Tibial artery (tissue), 4 donors: ENCODE data around the gene PRMT5.

ENCODE experiments used
- DNase-seq, 2 donors: peaks; one replicate each; pipeline ENCODE4 v3.0.0-alpha.2; 2019
- H3K27ac ChIP-seq, 2 donors: fragments of 200-600 bp; sonication (generic) in 1 of 2; 1 replicate in 1 of 2; 2 replicates in 1 of 2; pipeline ENCODE4 v1.5.1; 2018 to 2019; ENCODE audit warnings: mild to moderate bottlenecking in 1 of 2
- H3K27me3 ChIP-seq, 2 donors: fragments of 200-600 bp; sonication (generic) in 1 of 2; one replicate each; pipeline versions ENCODE4 v1.5.1 to v1.6.0; 2016 to 2019
- H3K36me3 ChIP-seq, 3 donors: fragments of 200-600 bp; sonication (generic) in 2 of 3; one replicate each; pipeline ENCODE4 v1.5.1; 2016 to 2019; ENCODE audit warnings: mild to moderate bottlenecking in 2 of 3
- H3K4me1 ChIP-seq, 4 donors: fragments of 200-600 bp; sonication (generic) in 2 of 4; 1 replicate in 3 of 4; 2 replicates in 1 of 4; pipeline ENCODE4 v1.5.1; 2016 to 2019
- H3K4me3 ChIP-seq, 2 donors: fragments of 200-600 bp; sonication (generic) in 1 of 2; 1 replicate in 1 of 2; 2 replicates in 1 of 2; pipeline ENCODE4 v1.5.1; 2018 to 2019; ENCODE audit warnings: mild to moderate bottlenecking in 2 of 2
- H3K9me3 ChIP-seq, 3 donors: fragments of 200-600 bp; sonication (generic) in 1 of 3; one replicate each; pipeline ENCODE4 v1.5.1; 2016 to 2019
- intact Hi-C: fragments of 100-400 bp; cut with DNase I; formaldehyde crosslinking; loops from one replicate; pipeline ENCODE4 v1.15.0; 2023; ENCODE audit warnings: low total_unique reads
- TF ChIP-seq, protein P1 (sequence below), 2 experiments: fragments of 200-600 bp in 1 of 2; fragments of 450-650 bp in 1 of 2; IDR thresholded peaks; one replicate each; pipeline ENCODE4 v1.5.1; 2017 to 2019; ENCODE audit warnings: antibody characterized with exemption in 2 of 2, mild to moderate bottlenecking in 1 of 2, moderate library complexity in 1 of 2

The PRMT5 gene

DNA sequence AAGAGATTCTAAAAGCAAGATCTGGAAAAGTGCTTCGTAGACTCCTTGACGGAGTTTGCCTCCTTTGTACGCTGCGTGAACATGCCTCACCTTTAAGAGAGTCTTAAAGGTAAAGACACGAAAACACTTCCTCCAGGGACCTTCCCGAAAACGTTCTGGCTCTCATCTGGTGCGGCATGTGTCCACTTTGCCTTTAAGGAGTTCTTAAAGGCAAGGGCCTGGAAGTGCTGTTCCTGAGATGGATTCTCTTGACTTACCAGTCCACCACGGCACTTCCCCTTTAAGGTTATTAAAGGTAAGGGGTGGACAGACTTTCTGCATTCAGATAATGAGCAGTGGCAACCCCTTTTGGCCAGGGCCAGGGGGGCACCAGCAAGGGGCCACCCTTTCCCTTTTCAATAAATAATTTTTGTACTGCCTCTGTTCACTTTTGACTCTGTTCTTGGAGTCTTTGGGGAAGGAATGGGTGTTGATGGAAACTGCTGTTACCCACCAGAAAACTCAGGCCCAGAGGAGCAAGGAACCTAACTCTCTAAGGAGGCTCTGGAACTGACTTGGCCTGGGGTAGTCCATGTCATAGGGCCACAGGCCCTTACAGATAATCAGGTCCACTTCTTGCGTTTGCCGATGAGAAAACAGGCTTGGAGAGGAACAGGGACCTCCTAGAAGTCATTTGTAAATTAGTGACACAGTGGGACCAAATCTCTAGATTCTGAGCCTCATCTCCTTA is 41.8 kb downstream of the PRMT5 start:
- TF ChIP-seq, protein P1, sequence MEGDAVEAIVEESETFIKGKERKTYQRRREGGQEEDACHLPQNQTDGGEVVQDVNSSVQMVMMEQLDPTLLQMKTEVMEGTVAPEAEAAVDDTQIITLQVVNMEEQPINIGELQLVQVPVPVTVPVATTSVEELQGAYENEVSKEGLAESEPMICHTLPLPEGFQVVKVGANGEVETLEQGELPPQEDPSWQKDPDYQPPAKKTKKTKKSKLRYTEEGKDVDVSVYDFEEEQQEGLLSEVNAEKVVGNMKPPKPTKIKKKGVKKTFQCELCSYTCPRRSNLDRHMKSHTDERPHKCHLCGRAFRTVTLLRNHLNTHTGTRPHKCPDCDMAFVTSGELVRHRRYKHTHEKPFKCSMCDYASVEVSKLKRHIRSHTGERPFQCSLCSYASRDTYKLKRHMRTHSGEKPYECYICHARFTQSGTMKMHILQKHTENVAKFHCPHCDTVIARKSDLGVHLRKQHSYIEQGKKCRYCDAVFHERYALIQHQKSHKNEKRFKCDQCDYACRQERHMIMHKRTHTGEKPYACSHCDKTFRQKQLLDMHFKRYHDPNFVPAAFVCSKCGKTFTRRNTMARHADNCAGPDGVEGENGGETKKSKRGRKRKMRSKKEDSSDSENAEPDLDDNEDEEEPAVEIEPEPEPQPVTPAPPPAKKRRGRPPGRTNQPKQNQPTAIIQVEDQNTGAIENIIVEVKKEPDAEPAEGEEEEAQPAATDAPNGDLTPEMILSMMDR (IDR thresholded peaks at IDR 0.05): no peak
- DNase-seq: peak in 1 of 2 donors; percentile 75
- intact Hi-C loops: no loop called here
- peaks cover 0 to 31% (median 15%) of the 10 kb centered on the region in 4 donors for H3K4me1 ChIP-seq
- peak overlapping the region; percentile 67 to 68 for H3K27ac ChIP-seq
- no peaks in the 10 kb centered on the region for H3K9me3 ChIP-seq
- peak overlapping the region; percentile 62 to 74 for H3K4me3 ChIP-seq
- no peaks in the 10 kb centered on the region for H3K36me3 ChIP-seq
- H3K27me3 ChIP-seq: no peaks in the 10 kb centered on the region

DNA sequence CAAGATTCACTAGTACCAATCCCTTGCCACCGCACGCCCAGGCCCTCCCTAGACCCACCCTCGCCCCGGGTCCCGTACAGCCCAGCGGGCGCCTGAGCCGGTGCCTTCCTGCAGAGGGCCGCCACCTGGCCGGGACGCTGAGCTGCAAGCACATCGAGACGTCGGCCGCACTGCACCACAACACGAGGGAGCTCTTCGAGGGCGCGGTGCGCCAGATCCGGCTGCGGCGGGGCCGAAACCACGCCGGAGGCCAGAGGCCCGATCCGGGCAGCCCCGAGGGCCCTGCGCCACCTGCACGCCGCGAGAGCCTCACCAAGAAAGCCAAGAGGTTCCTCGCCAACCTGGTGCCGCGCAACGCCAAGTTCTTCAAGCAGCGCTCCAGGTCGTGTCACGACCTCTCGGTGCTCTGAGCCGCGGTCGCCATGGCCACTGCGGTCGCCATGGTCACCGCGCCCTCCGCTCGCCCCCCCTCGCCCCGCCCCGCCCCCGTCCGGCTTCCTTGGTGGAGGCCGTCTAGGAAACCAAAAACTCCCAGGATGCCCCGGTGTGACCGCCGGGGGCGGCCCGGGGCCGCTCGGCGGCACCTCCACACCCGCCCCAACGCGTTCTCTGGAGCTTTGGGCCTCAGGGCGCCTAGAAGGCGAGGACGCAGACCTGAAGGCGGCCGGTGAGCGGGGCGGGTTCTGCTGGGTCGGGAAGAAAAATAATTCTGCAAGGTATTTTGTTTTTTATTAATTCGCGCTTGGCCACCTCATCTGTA is 42.5 kb downstream of the PRMT5 start:
- H3K27ac ChIP-seq: peak overlapping the region; percentile 67 to 68

DNA sequence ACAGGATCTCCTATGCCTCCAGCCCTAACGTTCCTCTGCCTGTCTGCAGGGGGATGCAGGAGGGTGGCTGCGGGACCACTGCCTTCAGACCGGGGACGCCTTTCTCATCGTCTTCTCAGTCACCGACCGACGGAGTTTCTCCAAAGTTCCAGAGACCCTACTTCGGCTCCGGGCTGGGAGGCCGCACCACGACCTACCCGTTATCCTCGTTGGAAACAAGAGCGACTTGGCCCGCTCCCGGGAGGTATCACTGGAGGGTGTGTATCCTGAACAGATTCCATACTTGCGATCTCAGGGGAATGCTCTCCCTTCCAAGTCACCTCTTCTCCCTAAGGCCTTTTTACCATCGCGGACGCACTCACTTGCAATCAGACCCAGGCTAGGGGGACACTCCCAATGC is 43.2 kb downstream of the PRMT5 start:
- intact Hi-C loops: no loop called here
- TF ChIP-seq, protein P1 (IDR thresholded peaks at IDR 0.05): no peak
- Histone ChIP-seq H3K27me3 (no peaks in the 10 kb centered on the region), H3K4me3 (peak overlapping the region; percentile 62 to 74), H3K9me3 (no peaks in the 10 kb centered on the region), H3K4me1 (peaks cover 0 to 31% (median 15%) of the 10 kb centered on the region in 4 donors), H3K36me3 (no peaks in the 10 kb centered on the region), H3K27ac (no peak overlapping the region)
- peak in 1 of 2 donors; percentile 63 for DNase-seq

More for the DNA sequence above, 42.5 kb downstream of the PRMT5 start:
- Histone ChIP-seq H3K4me1 (peaks cover 0 to 31% (median 15%) of the 10 kb centered on the region in 4 donors), H3K27me3 (no peaks in the 10 kb centered on the region), H3K9me3 (no peaks in the 10 kb centered on the region), H3K36me3 (no peaks in the 10 kb centered on the region), H3K4me3 (peak overlapping the region; percentile 62 to 74)
- TF ChIP-seq, protein P1 (IDR thresholded peaks at IDR 0.05): no peak
- peak; percentile 38 to 84 for DNase-seq
- intact Hi-C loops: no loop called here

- intact Hi-C loops: no loop called here
- Histone ChIP-seq H3K36me3 (no peaks in the 10 kb centered on the region), H3K27ac (no peak overlapping the region), H3K27me3 (no peaks in the 10 kb centered on the region), H3K9me3 (no peaks in the 10 kb centered on the region), H3K4me1 (peaks cover 0 to 31% (median 15%) of the 10 kb centered on the region in 4 donors), H3K4me3 (no peak overlapping the region)
- TF ChIP-seq, protein P1 (IDR thresholded peaks at IDR 0.05): no peak
- DNase-seq: peak in 1 of 2 donors; percentile 60
Observed at GRCh38 chr14:22884738-22885523, 44.2 kb downstream of the PRMT5 start.

DNA sequence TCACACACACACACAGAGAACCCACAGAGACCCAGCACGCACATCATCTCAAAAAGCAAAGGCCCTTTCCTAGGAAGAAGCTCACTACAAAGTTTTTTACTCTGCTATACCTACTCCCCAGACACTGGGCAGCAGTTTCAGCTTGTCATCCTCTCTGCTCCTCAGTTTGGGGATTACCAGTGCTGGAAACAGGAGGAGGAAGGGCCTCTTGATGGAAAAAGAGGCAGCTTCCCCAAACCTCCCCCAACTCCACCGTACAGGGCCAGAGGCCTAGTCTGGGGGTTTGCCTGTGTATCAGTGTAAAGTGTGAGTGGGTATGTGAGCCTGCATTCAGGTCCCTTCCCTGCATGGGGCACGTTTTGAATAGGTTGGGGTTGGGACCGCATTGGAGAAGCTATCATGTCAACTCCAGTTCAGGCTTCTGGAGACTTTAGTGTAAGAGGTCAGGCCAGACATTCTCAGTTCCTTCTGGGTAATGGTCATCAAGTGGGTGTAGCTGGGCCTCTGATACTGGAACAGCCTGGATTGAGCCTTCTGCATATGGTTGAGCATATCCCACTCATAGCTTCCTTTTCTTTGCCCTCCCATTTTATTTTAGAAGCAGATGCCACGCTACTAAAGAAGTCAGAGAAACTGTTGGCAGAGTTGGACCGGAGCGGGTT is 45.0 kb downstream of the PRMT5 start:
- peaks cover 0 to 31% (median 15%) of the 10 kb centered on the region in 4 donors for H3K4me1 ChIP-seq
- TF ChIP-seq, protein P1 (IDR thresholded peaks at IDR 0.05): no peak
- peak in 1 of 2 donors; percentile 17 for DNase-seq
- no peak overlapping the region for H3K4me3 ChIP-seq
- intact Hi-C loops: no loop called here
- H3K27ac ChIP-seq: no peak overlapping the region
- H3K9me3 ChIP-seq: no peaks in the 10 kb centered on the region
- peaks cover 0 to 2% (median 0%) of the 10 kb centered on the region in 3 donors for H3K36me3 ChIP-seq
- H3K27me3 ChIP-seq: no peaks in the 10 kb centered on the region
